Skin epidermis (tissue), 12 donors: ENCODE measurements around the gene MBP.

Experiments used
- H3K27ac ChIP-seq, 21 experiments: fragments of 200-600 bp; sonication (generic) in 11 of 21; one replicate each; pipeline ENCODE4 v1.5.0; 2020; ENCODE audit warnings: mild to moderate bottlenecking in 3 of 21, inconsistent platforms in 2 of 21, moderate library complexity in 2 of 21
- H3K4me3 ChIP-seq, 7 experiments: fragments of 200-600 bp; sonication (generic) in 2 of 7; one replicate each; pipeline ENCODE4 v1.5.0; 2020; ENCODE audit warnings: inconsistent platforms in 2 of 7, mild to moderate bottlenecking in 2 of 7, moderate library complexity in 1 of 7

Gene MBP

DNA sequence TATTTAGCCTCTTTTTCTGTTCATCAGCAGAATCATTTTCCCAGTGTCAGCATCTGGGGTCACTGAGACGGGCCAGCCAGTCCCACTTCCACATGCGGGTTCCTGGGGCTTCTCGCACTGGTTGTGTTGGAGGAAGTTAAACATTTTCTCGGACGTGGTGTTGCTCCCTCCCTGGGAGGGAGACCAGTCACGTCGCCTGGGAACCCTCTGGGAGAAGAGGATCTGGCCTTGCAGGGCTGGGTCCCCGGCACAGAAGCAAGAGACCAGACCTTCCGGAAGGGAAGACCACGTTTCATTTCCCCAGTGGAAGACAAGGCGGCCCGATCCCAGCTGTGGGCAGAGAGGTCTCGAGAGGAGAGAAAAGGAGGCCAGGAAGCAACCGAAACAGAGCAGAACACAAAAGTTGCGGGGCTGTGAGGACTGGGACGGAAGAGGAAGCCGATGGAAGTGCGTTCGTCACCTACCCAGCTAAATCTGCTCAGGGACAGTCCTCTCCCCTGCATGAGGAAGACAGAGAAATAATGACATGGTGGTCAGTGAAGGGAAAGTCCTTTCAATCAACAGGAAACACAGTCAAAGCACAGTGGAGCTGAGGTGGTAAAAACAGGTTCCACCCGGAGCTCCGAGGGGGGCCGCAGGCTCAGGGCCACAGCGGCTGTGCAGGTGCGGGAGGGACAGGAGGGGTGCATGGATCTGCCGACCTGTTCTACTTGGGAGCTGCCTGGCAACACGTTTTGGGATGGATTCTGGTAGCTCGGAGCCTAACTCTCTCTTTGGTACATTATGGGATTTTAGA lies 144.4 kb downstream of the MBP start:
- H3K27ac ChIP-seq = peak overlapping the region in 8 of 21 experiments; percentile 12 to 70 (median 44)
- no peak overlapping the region for H3K4me3 ChIP-seq

DNA sequence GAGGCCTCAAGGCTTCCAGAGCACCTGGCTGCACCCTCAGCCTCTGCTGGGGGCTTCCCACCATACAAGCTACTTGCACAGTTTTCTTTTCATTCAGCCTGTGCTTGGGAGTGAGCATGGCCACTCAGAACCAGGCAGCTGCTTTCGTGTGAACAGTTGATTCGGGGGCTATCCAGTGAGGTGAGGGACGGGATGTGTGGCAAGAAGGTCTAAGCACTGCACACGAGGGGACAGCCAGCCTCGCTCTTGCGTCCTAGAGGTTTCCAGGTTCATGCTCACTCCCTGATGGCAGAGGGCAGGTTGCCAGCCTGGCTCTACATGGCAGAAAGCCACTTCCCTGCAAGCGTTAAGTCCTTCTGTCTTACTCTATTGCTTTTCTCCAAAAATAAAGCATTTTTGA lies 146.2 kb downstream of the MBP start:
- no peak overlapping the region for H3K4me3 ChIP-seq
- H3K27ac ChIP-seq = no peak overlapping the region

DNA sequence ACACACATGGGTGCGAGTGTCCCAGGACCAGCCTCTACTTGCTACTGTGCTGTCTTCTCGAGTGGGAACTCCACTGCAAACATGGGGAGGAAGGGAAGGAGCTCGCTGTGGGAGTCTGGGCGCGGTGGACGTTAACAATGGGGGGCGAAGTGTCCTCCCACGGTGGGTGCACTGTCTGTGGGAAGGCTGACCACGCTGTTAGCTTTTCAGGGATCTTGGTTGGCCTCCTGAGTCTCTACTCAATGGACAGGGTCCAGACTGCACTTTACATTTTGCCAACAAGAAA lies 146.7 kb downstream of the MBP start:
- no peak overlapping the region for H3K27ac ChIP-seq
- no peak overlapping the region for H3K4me3 ChIP-seq

DNA sequence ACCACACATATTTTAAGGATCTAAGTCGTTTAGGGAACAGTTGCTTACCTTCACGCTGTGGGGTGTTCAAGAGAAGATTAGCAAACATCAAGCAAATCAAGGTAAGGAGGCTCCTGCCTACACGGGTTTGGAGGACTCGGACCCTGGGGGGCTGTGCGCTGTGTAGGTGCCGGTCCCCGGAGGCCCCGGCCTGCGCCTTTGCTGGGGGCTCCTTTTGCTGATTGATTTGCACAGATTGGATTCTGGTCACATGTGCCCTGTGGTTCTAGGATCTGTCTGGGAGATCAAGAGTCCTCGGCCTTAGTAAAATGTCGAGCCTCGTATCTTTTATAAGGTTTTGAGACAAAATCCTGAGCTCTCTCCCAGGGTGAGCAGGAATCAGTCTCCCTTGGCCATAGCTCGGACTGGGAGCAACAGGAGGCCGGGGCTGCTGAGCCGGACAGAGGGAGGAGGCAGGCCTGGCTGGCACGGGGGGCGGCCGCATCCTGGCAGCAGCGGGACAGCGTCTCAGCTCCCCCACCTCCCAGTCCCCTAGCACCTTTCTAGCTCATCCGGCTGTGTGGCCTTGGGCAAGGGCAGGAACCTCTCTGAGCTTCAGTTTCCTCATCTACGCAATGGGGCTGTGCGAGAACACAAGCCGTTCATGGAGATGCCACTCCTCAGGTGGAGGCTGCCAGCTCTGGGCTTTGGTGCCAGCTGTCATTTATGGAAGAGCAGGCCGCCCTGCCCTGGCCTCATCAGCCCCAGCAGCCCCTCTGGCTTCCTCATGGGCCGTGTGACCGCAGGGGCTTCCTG lies 147.2 kb downstream of the MBP start:
- Histone ChIP-seq H3K27ac (no peak overlapping the region), H3K4me3 (no peak overlapping the region)

DNA sequence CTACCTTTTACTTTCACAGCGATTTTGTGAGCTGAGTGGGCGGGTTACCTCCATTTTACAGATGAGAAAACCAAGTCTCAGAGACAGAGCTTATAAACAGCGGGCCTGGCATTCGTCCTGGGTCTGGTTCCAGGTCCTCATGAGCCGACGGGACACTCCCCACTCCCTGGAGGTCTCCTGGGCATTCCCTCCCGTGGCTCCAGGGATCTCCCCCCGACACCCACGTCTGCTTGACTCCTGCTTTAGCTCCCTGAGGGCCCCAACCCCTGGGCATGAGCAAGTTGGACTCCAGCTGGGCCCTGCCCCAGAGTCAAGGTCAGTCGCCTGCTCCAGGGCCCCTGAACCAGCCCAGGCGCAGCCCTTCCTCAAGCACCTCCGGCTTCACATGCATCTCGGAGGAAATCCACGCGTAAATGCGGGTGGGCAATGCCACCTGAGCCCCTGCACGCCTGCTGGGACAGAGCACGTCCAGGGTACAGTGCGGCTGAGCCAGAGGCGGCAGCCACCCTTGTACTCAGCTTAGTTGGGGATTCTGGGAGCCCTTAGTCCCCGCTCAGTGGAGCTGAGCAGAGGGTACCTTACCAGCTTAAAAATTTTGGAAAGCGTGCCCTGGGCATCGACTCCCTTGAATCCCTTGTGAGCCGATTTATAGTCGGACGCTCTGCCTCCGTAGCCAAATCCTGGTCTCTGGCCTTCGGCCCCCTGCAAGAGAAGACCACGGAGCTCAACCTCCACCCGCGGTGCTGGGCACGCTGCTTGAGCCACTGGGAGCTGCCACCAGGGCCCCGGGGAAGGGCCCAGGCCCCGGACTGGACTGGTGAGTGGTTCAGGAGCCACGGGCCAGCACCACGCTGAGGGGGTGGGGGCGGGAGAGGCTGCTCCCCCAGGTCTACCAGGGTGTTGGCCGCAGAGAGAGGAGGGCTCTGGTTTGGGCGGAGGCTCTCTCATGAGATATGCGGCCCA lies 148.1 kb downstream of the MBP start:
- no peak overlapping the region for H3K27ac ChIP-seq
- no peak overlapping the region for H3K4me3 ChIP-seq

DNA sequence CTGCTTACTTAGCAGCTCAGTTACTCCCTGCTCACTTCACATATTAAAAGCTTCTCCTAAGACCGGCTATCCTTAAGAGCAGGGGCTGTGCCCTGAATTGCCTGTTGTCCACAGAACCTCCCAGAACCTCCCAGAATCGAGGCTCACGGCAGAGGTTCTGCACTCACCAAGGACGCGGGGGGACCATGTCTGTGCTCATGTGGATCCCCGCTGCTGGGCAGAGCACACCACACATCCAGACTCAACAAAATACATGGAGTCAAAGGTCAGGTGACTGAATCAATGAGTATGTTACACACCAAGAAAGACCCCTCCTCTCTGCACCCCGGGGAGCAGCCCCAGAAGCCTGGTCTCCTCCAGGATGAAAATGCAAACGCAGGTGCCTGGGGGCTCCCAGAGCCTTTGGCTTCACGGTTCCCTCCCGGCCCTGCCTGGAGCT lies 149.0 kb downstream of the MBP start:
- Histone ChIP-seq H3K4me3 (no peak overlapping the region), H3K27ac (no peak overlapping the region)

DNA sequence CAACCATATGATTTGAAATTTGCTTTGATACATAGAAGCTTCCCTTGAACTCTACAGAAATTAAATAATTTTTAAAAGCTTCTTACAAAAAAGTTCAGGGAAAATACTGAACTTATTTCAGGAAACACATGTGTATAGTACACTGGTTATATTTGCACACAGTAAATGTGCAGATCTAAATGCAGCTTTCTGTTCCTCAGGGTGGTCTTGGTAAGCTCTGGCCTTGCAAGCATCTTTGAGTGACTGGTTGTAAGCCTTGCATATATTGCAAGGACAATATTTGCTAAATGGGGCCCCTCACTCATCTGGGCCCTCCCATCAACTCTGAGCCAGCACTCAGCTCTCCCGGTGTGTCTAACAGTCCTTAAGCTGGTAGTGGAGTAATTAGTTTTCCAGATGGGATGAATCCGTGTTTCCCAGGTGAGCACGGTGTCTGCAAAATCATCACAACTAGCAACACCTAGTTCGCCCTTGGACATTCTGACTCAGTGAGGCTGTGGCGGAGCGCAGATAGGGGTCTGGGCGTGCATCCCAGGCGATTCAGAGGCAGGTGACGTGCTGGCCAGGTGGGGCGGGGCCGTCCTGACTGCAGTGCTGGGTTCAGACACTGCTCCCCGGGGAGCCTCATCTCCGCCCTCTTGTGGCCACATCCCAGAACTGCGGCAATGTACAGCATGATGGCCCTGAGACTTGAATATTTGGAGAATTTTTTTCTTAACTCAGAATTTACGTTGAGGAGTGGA lies 149.6 kb downstream of the MBP start:
- H3K4me3 ChIP-seq = no peak overlapping the region
- no peak overlapping the region for H3K27ac ChIP-seq

DNA sequence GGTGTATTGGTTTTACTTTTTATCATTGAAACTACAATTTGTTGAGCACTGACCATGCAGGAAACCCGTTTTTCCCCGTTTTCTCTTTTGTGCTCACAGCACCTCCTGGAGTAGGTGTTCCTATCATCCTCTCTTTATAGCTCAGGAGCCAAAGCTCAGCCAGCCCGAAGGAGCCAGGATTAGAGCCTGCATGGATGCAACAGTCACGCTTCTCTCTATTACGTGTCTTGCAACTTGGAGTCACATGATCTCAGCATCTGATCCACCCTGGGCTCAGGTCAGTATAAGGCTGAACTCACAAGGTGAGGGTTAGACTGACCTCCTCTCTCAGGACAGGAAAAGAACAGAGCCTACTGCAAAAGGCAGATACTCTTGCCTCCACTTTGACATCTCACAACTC lies 150.5 kb downstream of the MBP start:
- Histone ChIP-seq H3K4me3 (no peak overlapping the region), H3K27ac (no peak overlapping the region)

DNA sequence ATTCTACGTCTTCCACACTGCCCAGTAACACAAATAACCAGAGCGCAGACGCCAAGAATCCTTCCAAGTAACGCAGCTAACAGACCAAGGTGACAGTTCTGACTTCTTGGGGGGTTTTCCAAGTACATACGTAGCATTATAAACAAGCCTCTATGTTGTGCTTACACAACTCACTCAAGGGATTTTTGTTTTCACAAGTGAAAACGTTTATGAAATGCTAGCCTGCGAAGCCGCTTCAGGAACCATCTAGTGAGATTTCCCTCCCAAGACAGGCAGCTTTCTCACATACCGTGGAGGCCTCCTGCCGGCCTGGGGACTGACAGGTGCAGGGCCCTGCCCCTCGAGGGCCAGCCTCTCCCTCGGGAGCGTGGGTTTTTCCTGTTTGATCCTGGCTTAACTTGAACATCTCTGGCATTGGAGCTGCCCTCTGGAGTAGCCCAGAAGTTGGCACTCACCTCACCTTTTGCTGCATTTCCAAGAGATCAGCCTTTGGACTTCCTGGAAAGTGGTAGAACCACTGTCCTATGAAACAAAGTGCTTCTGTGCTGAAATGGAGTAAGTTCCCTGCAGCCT lies 151.1 kb downstream of the MBP start:
- Histone ChIP-seq H3K4me3 (no peak overlapping the region), H3K27ac (peak overlapping the region in 1 of 21 experiments; percentile 17)

DNA sequence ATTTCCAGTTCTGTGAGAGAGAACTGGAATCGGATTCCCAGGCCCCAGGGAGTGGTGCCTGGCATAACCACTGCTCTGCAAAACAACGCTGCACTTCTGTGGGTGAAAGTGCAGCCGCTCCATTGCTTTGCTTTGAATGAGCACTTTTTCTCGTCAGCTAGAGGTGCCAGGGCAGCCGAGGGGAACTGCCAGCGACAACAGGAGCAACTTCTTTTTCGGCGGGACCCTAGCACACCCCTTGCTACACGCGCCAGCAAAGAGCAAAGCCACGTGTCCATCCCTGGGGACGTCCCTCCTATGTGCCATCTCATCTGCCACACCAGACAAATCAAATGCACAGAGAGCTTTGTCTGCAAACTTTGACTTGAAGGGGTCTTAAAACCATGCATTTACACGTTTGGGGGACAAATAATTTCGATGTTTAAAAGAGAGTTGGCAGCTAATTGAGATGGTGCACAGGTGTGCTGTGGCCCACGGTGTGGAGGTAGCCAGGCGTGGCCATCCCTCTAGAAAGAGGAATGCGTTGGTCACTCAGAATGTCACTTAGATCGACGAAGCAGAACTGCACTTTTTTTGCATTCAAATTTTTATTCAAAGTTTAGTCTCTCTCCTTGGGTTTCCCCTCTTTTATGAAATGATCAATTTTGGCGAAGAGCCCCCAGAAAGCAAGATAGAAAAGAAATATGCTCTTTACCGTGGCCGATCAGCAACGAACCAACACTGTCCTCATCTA lies 151.8 kb downstream of the MBP start:
- H3K27ac ChIP-seq = peak overlapping the region in 1 of 21 experiments; percentile 17
- no peak overlapping the region for H3K4me3 ChIP-seq

DNA sequence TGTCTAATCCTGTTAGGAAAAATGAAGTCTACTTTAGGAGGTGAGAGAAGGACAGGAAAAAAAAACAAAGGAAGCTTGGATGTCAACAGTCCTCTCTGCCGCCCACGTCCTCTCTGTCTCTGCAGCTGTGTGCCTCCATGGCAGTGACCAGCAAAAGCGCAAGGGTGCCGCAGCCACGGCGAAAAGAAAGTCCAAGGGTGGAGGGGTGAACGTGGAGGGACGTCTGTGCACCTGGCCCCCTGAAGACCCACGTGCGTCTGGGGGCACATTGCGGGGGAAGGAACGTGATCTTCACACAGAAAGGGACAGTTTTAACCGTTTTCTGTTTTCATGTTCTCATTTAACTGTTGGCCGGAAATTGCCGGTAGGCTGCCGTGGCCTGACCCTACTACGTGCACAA lies 152.7 kb downstream of the MBP start:
- H3K4me3 ChIP-seq = no peak overlapping the region
- H3K27ac ChIP-seq = peak overlapping the region in 1 of 21 experiments; percentile 18

DNA sequence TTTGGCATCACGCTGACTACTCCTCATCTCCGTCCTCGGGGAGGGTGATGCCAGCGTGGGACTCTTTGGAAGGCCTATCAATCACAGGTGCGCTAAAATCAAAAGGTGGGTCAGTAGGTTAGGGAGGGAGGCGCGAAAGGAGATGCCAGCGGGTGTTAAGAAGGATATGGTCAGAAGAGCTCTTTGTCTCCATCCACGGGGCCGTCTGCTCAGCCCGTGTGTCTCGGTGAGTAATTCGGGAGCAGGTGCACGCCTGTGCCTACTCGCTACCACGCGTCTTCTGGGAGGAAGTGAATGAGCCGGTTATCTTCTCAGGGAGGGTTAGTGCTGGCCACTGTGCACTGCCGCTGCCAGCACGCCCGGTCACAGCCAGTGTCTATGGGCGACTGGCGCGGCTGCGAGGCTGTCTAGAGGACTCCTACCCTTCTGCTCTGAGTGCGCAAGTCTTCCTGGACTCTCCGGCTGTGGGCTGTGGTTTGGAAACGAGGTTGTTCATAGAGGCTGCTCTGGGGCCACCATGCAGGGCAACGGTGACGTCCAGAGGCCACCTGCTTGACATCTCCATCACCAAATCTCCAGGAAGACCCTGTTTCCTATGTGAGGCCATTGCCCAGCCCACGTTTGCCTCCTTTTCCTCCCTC lies 153.4 kb downstream of the MBP start:
- Histone ChIP-seq H3K4me3 (no peak overlapping the region), H3K27ac (no peak overlapping the region)

DNA sequence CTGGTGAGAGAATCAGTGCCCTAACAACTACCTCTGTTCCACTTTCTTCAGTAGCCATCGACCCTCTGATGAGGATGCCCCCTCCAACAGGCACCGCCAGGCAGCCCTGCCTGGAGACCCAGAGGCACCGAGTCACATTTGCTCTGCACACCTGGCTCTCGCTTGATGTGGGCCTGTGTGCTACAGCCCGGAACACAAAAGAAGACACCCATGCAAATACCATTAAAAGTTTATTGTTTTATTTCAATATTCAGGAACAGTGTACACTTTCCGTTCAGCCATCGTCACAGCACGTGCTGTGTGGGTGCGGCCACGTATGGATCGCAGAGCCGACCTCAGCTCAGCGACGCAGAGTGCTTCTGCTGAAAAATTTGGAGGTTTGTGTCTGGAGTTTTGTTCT lies 154.0 kb downstream of the MBP start:
- H3K4me3 ChIP-seq = no peak overlapping the region
- no peak overlapping the region for H3K27ac ChIP-seq

DNA sequence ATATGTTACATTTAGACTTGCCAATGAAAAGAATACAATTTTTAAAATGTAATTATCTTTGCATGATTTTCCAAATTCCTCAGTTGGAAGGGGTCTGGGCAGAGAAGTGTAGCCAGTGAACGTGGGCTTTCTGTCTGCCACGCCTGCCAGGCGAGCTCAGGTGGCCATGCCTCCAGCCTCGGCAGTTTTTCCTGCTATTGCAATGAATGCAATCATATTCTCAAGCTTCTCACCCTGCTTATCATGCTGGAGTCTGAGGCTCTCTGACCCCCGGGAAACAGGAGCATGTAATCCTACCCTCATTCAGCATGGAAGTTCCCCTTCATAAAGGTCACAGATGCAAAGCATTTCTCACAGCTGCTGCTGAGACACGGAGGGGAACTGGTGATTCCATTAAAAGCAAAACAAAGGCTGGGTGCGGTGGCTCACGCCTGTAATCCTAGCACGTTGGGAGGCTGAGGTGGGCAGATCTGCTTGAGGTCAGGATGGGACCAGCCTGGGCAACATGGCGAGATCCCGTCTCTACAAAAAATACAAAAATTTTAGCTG lies 154.8 kb downstream of the MBP start:
- Histone ChIP-seq H3K4me3 (no peak overlapping the region), H3K27ac (no peak overlapping the region)

DNA sequence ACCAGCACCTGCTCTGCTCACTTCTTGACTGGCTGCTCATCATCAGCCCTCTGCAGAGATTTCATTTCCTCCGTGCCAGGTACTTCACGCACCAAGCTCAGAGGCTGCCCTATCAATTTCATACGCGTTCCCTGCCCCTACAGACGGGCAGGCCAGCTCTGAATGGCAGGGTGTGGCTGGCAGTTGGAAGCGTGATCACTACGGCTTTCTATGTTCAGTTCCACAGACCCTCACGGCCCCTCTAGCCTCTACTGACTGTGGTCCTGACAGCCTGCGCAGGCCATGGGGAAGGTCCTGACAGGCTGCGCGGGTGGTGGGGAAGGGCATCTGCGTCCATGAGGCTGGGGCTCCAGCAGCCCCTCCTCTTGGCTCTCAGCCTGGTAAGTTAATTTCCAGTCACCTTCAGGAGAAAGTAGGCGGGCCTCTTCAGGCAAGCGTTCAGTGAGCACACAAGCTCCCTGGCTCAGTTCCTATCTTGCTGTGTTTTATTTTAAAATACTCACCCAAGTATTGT lies 155.4 kb downstream of the MBP start:
- Histone ChIP-seq H3K4me3 (no peak overlapping the region), H3K27ac (no peak overlapping the region)

DNA sequence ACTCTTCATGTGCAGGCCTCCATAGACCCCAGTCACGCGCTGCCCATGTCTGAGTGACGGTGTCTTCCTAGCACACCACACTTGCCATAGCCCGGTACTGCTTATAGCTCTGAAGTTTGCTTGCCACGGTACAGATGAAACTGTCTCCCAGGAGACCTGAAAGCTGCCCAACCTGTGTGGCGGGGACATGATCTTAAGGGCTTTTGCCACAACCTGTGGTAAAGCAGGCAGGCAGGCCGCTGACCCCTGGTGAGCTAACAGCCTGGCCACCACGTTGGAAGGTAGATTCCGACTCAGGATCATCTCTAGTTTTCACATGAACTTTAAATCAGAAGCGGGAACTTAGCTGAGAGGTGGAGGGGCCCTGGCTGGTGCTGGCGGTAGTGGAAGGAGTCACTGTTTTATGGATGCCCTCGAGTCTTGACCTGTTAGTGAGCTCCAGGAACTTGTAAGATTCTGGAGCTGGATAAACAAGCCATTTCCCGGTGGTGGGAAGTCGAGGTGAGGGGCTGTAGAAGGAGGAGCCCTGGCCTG lies 156.9 kb downstream of the MBP start:
- H3K4me3 ChIP-seq = no peak overlapping the region
- no peak overlapping the region for H3K27ac ChIP-seq

DNA sequence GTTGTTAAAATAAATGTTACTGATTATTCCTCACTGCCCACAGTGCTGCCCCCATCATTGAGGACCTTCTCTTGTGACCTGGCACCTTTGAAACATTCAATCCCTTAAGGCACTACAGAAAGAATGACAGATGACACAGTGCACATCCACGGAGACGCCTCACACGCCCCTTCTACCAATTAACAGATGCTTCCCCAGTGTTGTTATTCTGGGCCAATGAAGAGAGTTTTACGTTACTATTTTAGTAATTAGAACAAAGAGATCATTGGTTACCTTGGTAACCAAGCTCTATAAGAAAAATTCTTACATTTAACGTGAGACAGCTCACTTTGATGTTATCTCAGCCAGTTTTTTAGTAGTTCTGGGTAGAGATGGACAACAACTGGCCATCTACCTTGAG lies 158.2 kb downstream of the MBP start:
- H3K4me3 ChIP-seq = no peak overlapping the region
- no peak overlapping the region for H3K27ac ChIP-seq
